ENCODE results near the gene ZC3H18.

The ZC3H18 gene

GRCh38 chr16:88552166-88552565, 18.0 kb upstream of the ZC3H18 start:
- no peak for FAIRE-seq

GRCh38 chr16:88552815-88553214, 17.4 kb upstream of the ZC3H18 start:
- no peak for FAIRE-seq

GRCh38 chr16:88553739-88554138, 16.5 kb upstream of the ZC3H18 start:
- FAIRE-seq: no peak

GRCh38 chr16:88554711-88555264, 15.4 kb upstream of the ZC3H18 start:
- no peak for FAIRE-seq

- FAIRE-seq: no peak
Observed at GRCh38 chr16:88556294-88556988, 13.8 kb upstream of the ZC3H18 start.

GRCh38 chr16:88558457-88559442, 11.5 kb upstream of the ZC3H18 start:
- no peak for FAIRE-seq

- FAIRE-seq: no peak
Observed at GRCh38 chr16:88560714-88561484, 9.3 kb upstream of the ZC3H18 start.

GRCh38 chr16:88561485-88562359, 8.5 kb upstream of the ZC3H18 start:
- no peak for FAIRE-seq

- no peak for FAIRE-seq
Observed at GRCh38 chr16:88566158-88566557, 4.0 kb upstream of the ZC3H18 start.

GRCh38 chr16:88568710-88569613, 1.2 kb upstream of the ZC3H18 start:
- no peak for FAIRE-seq

- no peak for FAIRE-seq
Observed at GRCh38 chr16:88569614-88569984, 604 bp upstream of the ZC3H18 start.

- FAIRE-seq: no peak
Observed at GRCh38 chr16:88570691-88571092, 489 bp downstream of the ZC3H18 start.

- no peak for FAIRE-seq
Observed at GRCh38 chr16:88575251-88575650, 5.0 kb downstream of the ZC3H18 start.

GRCh38 chr16:88576307-88576706, 6.1 kb downstream of the ZC3H18 start:
- no peak for FAIRE-seq

GRCh38 chr16:88577166-88577565, 7.0 kb downstream of the ZC3H18 start:
- FAIRE-seq: no peak

- no peak for FAIRE-seq
Observed at GRCh38 chr16:88578446-88579313, 8.5 kb downstream of the ZC3H18 start.

GRCh38 chr16:88580371-88580770, 10.2 kb downstream of the ZC3H18 start:
- FAIRE-seq: no peak

- FAIRE-seq: no peak
Observed at GRCh38 chr16:88581033-88581432, 10.8 kb downstream of the ZC3H18 start.

GRCh38 chr16:88582912-88583575, 12.8 kb downstream of the ZC3H18 start:
- FAIRE-seq: no peak
